NCI-H1694 (cell line): Measurements from ENCODE around the gene TMEM200B.
A peak's percentile ranks its signal among the peaks of the same experiment; 100 is the strongest.
"Not testable (repeated sequence)": the region's sequence is repeated elsewhere in the genome, so short reads cannot be mapped to it uniquely, and the experiment has no call there.

Source experiments
- DNase-seq: peaks from one replicate; lab custom pipeline; 2025; lab: John Stamatoyannopoulos, UW

The TMEM200B gene

GRCh38 chr1:29123887-29124365 is at the start of gene TMEM200B:
TSS of gene TMEM200B (minus strand) at chr1:29123903. CDS start at chr1:29121828, 2,075 bp downstream.
- no peak for DNase-seq

DNA sequence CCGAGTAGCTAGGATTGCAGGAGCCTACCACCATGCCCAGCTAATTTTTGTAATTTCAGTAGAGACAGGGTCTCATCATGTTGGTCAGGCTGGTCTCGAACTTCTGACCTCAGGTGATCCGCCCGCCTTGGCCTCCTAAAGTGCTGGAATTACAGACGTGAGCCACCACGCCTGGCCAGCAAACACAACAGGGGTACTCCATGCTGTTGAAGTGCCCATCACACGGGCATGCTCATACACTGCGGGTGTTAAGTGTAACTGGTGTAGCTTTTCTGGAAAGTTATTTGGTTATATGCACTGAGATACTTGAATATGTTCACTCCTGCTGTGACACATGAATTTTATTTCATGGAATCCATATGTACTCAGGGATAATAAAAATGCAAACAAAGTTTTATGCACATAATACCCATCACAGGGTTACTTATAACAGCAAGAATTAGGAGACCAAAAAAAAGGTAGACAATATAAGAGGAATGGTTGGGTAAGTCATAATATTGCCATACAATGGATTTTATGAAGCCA is 48.8 kb upstream of the TMEM200B start:
- no peak for DNase-seq

DNA sequence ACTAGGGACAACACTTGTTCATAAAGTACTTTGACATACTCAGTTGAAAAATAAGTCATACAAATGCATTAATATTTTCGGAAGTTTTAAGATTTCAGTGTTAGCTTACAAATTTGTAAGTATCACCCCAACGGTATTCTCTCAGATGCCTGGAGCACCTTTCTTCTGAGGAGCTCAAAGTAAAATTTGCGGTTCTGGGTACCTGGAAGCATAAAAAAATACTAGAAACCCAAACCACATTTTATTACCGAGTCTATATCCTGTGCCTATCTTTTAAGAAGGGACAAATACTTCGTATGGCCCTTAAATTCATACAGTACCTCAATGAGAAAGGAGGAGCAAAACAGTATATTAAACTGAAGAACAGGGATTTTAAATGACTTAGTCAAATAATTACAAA is 47.8 kb upstream of the TMEM200B start:
- DNase-seq: no peak

GRCh38 chr1:29171089-29171488 is 47.4 kb upstream of the TMEM200B start:
- DNase-seq: peak; percentile 20

- DNase-seq: no peak
Measured at GRCh38 chr1:29169976-29170375, 46.3 kb upstream of the TMEM200B start.

DNA sequence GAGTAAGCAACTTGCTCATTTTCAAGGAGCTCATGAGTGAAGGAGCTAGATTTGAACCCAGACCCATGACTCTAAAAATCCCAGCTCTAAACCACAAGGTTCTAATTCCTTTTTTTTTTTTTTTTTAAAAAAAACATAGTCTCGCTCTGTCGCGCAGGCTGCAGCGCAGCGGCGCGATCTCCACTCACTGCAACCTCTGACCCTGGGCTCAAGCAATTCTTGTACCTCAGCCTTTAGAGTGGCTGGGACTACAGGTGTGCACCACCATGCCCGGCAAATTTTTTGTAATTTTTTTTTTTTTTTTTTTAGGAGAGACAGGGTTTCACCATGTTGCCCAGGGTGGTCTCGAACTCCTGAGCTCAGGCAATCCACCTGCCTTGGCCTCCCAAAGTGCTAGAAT is 44.2 kb upstream of the TMEM200B start:
- no peak for DNase-seq

GRCh38 chr1:29166291-29166878 is 42.7 kb upstream of the TMEM200B start:
- no peak for DNase-seq

- DNase-seq: no peak
Measured at GRCh38 chr1:29164588-29164987, 40.9 kb upstream of the TMEM200B start.

DNA sequence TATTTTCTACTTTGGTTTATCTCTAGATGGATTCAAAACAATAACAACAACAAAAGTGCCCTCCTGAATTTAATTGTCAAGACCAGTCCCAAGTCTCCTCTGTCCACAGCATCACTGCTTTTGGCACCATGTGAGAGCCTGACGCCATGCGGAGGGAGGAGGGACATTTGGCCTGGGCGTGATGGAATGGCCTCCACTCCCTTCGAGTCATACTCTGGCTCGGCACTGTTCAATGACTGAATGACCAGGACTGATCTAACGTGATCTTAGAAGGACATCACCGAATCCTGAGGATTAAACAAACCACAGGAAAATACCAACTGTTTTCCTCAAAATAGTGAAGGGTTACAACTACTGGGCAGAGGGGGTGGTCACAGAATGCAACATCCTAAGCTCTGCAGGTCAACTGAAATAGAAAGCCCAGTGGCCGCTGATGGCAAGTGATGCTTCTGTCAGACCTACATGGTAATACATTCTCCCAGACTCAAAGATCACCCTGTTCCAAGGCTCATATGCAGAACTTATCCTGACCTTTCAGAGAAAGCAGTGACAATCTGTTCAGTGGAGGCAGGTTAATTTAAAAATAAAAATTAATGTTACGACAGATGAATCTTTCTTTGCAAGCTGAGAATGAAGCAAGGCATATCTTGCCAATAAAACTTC is 38.9 kb upstream of the TMEM200B start:
- DNase-seq: no peak

DNA sequence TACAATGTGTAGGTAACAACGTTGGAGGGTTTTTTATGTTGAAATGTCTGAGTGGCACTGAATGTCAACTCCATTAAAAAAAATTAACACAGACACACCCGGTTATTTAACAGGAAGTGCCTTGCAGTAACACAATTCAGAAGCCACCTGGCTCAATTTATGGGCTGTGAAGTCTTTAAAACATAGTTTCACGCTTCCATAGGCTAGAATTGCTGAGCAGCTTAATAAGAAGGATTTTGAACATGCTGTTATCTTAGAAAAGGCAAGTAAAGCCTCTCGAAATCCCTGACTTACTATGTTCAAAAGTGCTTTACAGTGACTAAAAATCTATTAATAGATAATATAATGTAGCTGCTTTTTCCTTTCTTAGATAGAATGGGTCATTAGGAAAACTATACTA is 38.3 kb upstream of the TMEM200B start:
- no peak for DNase-seq

- DNase-seq: no peak
Measured at GRCh38 chr1:29159773-29160172, 36.1 kb upstream of the TMEM200B start.

- no peak for DNase-seq
Measured at GRCh38 chr1:29157269-29157601, 33.5 kb upstream of the TMEM200B start.

DNA sequence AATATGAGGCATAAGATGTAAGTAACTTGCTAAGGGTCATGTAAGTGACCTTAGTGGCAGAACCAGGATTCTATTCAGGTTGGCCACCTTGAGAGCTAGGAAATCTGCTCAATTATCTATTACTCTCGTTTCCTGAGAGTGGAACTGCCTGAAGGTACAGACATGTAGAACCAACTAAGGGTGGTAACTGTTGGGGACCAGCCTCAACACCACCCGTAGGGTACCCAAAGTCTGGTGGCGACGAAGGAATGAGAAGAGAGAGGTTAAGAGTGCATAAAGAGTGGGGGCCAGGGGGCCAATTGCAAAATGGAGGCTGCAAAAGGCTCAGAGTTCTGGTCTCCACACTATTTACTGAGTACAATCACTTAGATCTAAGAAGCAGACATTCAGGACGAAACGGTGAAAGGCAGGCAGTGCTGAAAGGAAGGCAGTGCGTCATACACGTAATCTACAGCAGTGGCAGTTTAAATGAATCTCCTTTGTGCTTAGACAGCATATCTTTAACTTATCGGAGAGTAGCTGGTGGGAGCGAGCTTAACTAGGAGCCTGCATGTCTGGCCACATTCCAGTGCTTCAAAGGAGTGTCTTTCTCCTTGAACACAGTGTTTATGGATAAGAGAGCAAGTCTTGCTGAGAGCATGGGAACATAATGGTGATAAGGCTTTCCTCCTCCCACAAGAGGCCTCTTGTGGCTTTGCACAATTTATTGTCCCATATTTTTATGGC is 33.0 kb upstream of the TMEM200B start:
- DNase-seq: no peak

DNA sequence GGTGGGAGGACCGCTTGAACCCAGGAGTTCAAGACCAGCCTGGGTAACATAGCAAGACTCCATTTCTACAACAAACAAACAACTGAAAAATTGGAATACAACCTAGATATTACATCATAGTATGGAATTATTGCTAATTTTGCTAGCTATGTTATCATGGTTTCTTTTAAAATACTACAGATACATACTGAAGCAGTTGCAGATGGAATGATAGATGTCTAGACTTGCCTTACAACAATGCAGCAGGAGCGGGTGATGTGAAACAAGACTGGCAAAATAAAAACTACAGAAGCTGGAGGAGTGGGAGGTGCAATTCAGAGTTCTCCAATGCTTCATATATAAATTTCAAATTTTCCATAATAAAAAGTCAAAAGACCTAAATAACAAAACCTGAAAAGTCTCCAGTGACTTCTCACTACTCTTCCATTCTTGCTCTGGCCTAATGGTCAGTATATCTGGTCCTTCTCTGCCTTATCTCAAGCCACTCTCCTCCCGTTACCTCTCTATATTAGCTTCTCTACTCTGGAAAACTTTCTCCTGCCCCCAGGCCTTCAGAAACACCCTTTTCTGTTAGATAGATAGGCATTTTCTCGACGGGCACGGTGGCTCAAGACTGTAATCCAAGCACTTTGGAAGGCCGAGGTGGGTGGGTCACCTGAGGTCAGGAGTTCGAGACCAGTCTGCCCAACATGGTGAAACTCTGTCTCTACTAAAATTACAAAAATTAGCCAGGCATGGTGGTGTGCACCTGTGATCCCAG is 28.5 kb upstream of the TMEM200B start:
- DNase-seq: no peak

- DNase-seq: not testable (repeated sequence)
Measured at GRCh38 chr1:29150346-29150745, 26.6 kb upstream of the TMEM200B start.

DNA sequence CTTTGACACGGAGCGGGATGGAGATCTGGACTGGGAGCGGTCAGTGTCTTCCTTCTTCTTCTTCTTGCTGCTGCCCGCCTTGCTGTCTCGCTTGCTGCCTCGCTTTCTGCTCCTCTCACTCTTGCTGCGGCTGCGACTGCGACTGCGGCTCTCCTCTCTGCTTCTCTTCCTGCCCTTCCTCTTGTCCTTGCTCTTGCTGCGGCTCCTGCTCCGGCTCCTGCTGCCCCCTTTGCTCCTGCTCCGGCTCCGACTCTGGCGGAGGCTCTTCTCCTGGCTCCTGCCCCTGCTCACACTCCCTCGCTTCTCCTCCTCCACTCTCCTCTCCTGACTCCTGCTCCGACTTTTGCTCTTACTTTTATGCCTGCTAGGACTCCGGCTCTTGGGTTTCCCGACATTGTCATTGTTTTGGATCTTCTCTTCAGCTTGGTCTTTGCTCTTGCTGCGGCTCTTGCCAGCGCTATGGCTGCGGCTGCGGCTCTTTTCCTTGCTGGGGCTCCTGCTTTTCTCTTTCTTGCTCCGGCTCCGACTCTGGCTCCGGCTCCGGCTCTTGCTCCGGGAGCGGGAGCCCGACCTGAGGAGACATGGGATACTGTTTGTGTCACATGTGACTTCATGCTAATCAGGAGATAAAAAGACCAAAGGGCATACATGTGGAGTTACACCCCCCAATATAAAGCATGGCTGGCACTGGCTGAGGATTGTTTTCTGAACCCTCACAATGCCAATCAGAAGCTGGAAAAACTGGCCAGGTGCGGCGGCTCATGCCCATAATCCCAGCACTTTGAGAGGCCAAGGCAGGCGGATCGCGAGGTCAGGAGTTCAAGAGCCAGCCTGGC is 25.2 kb upstream of the TMEM200B start:
- no peak for DNase-seq

DNA sequence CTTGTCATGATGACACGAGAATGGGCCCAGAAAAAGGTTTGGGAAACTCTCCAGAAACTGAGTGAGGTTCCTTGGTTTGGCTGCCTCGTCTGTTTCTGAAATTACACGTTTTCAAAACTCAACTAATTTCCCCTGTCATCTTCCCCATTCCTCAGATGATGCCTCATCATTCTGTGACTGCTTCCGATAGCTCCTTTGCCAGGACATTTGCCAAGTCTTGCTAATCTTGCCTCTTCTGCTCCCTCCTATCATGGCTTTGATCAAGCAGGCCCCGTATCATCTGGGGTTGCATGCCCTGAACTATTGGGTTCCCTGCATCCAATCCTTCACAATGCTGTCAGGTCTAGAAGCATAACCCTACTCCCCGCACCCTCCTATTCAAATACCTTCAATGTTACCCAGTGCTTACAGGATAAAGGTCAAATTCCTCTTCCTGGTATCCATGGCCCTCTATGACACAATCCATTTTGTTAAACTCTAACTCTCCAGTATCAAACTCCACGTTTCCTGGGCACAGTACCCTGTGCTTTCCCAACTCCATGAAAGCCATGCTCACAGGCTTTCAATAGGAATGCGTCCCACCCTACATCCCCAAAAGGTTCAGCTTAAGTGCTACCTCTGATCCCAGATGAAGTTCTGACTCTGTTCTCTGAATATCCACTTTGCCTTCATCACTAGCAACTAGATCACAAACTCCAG is 22.2 kb upstream of the TMEM200B start:
- DNase-seq: no peak

- no peak for DNase-seq
Measured at GRCh38 chr1:29144178-29144577, 20.5 kb upstream of the TMEM200B start.

DNA sequence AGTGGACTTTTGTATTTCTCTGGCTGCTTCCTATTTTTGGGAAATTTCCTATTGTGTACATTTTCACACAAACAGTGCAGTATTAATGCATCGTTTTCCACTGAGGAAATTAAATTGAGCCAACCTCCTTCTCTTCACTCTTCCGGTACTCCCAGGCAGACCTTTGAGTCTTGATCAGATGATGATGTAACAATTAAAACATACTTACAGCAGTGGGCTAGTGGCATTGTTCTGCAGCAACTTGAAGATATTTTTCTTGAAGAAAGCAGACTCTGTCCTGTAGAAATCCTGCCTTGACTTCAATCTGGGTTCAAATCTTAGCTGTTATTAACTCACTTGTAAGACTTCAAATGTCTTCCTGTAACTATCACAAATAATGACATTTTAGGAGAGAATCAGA is 19.0 kb upstream of the TMEM200B start:
- DNase-seq: no peak

DNA sequence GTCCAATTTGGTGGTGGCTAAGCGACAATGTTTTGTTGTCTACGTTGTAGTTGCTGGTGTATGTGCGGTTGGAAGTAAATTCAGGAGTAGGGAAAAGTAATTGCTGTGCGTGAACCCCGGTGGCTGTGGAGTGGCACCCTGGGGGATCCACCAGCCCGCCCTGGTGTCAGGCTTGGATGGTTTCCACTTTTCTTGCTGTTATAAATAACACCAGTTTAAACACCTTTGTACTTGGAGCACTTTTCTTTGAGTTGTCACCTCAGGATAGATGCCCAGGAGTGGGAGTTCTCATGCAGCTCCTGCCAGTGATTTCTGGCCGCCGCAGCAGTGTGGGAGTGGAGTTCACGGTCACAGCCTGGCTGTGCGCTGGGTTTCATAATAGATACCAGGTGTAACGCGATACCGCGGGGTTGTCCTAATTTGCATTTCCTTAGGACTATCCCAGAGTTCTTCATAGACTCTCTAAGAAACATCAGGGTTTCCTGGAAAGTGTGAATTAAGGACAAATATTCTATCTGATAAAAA is 12.8 kb upstream of the TMEM200B start:
- DNase-seq: no peak

GRCh38 chr1:29134695-29135028 is 11.0 kb upstream of the TMEM200B start:
- DNase-seq: no peak
